GM21717 (cell line): ENCODE results near the gene RSPO1.

ENCODE experiments used
- ATAC-seq: cut with Tn5 transposase; IDR thresholded peaks from one replicate; pipeline ENCODE4 v1.9.1; 2021; ENCODE audit warnings: mild to moderate bottlenecking, moderate library complexity; ENCODE audit not compliant: unreplicated experiment

The RSPO1 gene

GRCh38 chr1:37574834-37575480 is 59.7 kb downstream of the RSPO1 start:
- no peak for ATAC-seq

GRCh38 chr1:37570528-37571334 is 64.0 kb downstream of the RSPO1 start:
- no peak for ATAC-seq

GRCh38 chr1:37567023-37567422 is 67.7 kb downstream of the RSPO1 start:
- no peak for ATAC-seq

- no peak for ATAC-seq
These were observed 69.8 kb downstream of the RSPO1 start for GRCh38 chr1:37564892-37565291.

GRCh38 chr1:37562984-37563383 is 71.7 kb downstream of the RSPO1 start:
- ATAC-seq: no peak
